ENCODE measurements around the gene AP4M1. TPM values are rescaled to one million over a fixed set of nuclear protein-coding genes. Genes with fewer than 3 reads are reported as not detected.

The AP4M1 gene
- total RNA-seq, 1 donor from 2014 or later: 15.5 TPM

- Mint-ChIP-seq H3K36me3 (ENCODE audit: low read depth, unreplicated experiment) (peaks cover 10% of the 10 kb centered on the region), H3K27ac (ENCODE audit: unreplicated experiment) (no peak overlapping the region), H3K27me3 (ENCODE audit: low read depth, unreplicated experiment) (no peaks in the 10 kb centered on the region), H3K9me3 (ENCODE audit: unreplicated experiment) (no peaks in the 10 kb centered on the region), H3K4me3 (ENCODE audit: unreplicated experiment) (no peak overlapping the region), H3K4me1 (ENCODE audit: low read depth, unreplicated experiment) (peaks cover 3% of the 10 kb centered on the region)
- H3K4me1 ChIP-seq (ENCODE audit: insufficient read depth, low read length): peaks cover 5% of the 10 kb centered on the region
- H2AFZ ChIP-seq (ENCODE audit: low read depth, low read length): no peak overlapping the region
- peaks cover 9% of the 10 kb centered on the region for H3K36me3 ChIP-seq (ENCODE audit: insufficient read depth, low read length)
- no peak overlapping the region for H3K9ac ChIP-seq (ENCODE audit: low read length)
- DNase-seq (ENCODE audit: low read depth) (no peak), FAIRE-seq (no peak)
- no peaks in the 10 kb centered on the region for H3K9me3 ChIP-seq (ENCODE audit: insufficient read depth, low read depth, low read length)
- peaks cover 45% of the 10 kb centered on the region for H4K20me1 ChIP-seq (ENCODE audit: insufficient read depth, low read length)
- peaks cover 42% of the 10 kb centered on the region for H3K79me2 ChIP-seq (ENCODE audit: insufficient read depth, low read length)
- H3K27me3 ChIP-seq (ENCODE audit: insufficient read depth, low read length): no peaks in the 10 kb centered on the region
- TF ChIP-seq EZH2 (IDR thresholded peaks at IDR 0.05; ENCODE audit: insufficient read depth, low read length) (no peak), CTCF (IDR thresholded peaks at IDR 0.05; ENCODE audit: insufficient read depth, low read depth, low read length) (no peak)
- no peak overlapping the region for H3K4me3 ChIP-seq (ENCODE audit: insufficient read depth, low read depth, low read length)
- H3K27ac ChIP-seq (ENCODE audit: low read depth, low read length): no peak overlapping the region
- no peak overlapping the region for H3K4me2 ChIP-seq (ENCODE audit: low read length)
These were observed 51.0 kb downstream of the AP4M1 start for GRCh38 chr7:100152404-100152803.

- no peak for TF ChIP-seq EZH2 (IDR thresholded peaks at IDR 0.05; ENCODE audit: insufficient read depth, low read length)
- TF ChIP-seq CTCF (IDR thresholded peaks at IDR 0.05; ENCODE audit: insufficient read depth, low read depth, low read length): no peak
- Mint-ChIP-seq H3K4me1 (ENCODE audit: low read depth, unreplicated experiment) (peaks cover 6% of the 10 kb centered on the region), H3K9me3 (ENCODE audit: unreplicated experiment) (no peaks in the 10 kb centered on the region), H3K36me3 (ENCODE audit: low read depth, unreplicated experiment) (peaks cover 10% of the 10 kb centered on the region), H3K4me3 (ENCODE audit: unreplicated experiment) (no peak overlapping the region), H3K27me3 (ENCODE audit: low read depth, unreplicated experiment) (no peaks in the 10 kb centered on the region), H3K27ac (ENCODE audit: unreplicated experiment) (no peak overlapping the region)
- Histone ChIP-seq H3K79me2 (ENCODE audit: insufficient read depth, low read length) (peaks cover 47% of the 10 kb centered on the region), H3K27me3 (ENCODE audit: insufficient read depth, low read length) (no peaks in the 10 kb centered on the region), H3K36me3 (ENCODE audit: insufficient read depth, low read length) (peaks cover 9% of the 10 kb centered on the region), H3K9ac (ENCODE audit: low read length) (no peak overlapping the region), H4K20me1 (ENCODE audit: insufficient read depth, low read length) (peaks cover 50% of the 10 kb centered on the region), H2AFZ (ENCODE audit: low read depth, low read length) (no peak overlapping the region), H3K9me3 (ENCODE audit: insufficient read depth, low read depth, low read length) (no peaks in the 10 kb centered on the region), H3K4me3 (ENCODE audit: insufficient read depth, low read depth, low read length) (no peak overlapping the region), H3K27ac (ENCODE audit: low read depth, low read length) (no peak overlapping the region), H3K4me1 (ENCODE audit: insufficient read depth, low read length) (peaks cover 10% of the 10 kb centered on the region), H3K4me2 (ENCODE audit: low read length) (no peak overlapping the region)
- FAIRE-seq: no peak
- DNase-seq (ENCODE audit: low read depth): no peak
These were observed 51.7 kb downstream of the AP4M1 start for GRCh38 chr7:100152937-100153666.

Measured in astrocyte (in vitro differentiated cells and primary cell).